ENCODE data around the gene ZNF354C.
"Not testable (repeated sequence)": the region's sequence is repeated elsewhere in the genome, so short reads cannot be mapped to it uniquely, and the experiment has no call there.

Gene ZNF354C

DNA sequence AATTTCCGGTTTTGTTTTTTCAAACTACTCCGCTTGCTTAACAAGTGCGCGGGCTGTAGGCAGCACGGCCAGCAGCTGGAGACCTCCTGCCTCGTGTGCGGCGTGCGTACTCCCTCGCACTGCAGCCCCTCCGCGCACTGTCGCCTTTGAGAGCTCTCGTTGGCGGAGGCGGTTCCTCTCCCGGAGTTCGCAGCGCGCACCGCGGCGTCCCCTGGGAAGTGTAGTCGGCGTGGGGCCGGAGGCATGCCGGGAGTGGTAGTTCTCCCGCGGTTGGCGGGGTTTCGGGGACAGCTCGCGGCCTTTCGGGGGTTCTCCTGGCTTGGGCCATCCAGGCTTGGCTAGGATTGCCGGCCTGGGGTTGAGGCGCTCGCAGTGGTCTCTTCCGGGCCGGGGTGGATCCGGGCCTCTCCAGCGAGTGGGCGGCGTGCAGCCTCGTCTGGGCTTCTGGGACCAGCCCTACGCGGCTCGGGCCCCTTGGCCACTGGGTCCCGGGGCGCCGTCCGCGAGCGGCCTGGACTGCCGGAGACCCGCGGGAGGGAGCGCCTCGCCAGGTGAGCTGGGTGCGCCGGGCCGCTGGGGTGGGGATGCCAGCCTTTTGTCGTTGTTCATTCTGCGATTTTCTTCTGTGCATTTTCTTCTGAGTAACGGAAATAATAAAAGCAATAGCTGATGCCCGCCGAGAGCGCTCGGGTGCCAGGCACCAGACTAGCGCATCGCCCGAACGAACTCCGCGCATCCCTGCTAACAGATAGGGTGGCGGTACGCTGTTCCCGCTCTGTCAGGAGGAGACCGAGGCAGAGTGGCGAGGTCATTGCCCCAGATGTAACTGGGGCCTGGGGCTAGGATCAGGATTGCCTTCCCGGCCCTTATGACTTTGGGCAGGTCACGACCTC is at the start of gene ZNF354C:
ZNF354C (plus strand) TSS at position 258 of the 893 bp plus-strand sequence. CDS start 1,696 bp downstream, outside the sequence.
- in situ Hi-C loops (cut with HindIII; ENCODE audit: low sequenced_read_pairs) = no loop called here

DNA sequence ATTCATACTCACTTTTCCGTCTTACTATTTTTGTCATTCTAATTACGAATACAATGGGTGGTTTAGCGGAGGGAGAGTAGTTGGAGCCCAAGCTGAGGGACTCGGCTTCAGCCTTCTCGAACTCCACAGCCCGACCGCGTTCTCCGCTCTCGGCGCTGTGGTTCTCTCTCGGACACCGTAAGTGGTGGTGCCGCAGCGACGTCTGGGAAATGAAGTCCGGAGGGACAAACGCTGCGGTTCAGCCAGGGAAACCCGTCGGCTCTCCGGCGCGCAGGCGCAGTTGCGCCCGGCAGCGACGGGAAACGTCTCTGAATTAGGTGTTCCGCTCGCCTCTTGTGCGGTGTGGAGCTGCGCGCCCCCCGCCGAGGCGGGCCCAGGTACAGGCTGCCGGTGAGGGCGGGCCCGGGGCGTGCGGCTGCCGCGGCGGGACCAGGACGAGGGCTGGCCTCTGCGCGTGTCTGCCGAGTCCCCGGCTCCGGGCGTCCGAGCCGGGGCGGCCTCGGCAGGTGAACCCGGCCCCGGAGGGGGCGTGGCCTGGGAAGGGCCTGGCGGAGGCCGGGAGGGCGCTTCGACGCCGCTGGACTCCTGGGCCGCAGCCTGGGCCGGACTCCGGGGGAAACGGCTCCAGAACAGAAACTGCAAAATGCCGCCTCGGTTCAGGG is 36.5 kb upstream of the ZNF354C start, which contains the start of gene ZNF879:
ZNF879 (plus strand) TSS at position 277 of the 662 bp plus-strand sequence. CDS start 1,201 bp downstream, outside the sequence.
- in situ Hi-C loops (cut with HindIII; ENCODE audit: low sequenced_read_pairs) = no loop called here

DNA sequence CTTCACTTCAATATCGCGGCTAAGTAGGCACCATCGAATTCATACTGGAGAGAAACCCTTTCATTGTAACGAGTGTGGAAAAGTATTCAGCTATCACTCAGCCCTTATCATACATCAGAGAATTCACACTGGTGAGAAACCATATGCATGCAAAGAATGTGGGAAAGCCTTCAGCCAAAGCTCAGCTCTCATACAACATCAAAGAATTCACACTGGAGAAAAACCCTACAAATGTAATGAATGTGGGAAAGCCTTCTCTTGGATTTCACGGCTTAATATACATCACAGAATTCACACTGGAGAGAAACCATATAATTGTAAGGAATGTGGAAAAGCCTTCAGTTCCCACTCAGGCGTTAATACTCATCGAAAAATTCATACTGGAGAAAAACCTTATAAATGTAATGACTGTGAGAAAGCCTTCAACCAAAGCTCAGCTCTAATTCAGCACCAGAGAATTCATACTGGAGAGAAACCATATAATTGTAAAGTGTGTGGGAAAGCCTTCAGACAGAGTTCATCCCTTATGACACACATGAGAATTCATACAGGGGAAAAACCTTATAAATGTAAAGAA is 27.1 kb upstream of the ZNF354C start:
- in situ Hi-C loops (cut with HindIII; ENCODE audit: low sequenced_read_pairs) = no loop called here

DNA sequence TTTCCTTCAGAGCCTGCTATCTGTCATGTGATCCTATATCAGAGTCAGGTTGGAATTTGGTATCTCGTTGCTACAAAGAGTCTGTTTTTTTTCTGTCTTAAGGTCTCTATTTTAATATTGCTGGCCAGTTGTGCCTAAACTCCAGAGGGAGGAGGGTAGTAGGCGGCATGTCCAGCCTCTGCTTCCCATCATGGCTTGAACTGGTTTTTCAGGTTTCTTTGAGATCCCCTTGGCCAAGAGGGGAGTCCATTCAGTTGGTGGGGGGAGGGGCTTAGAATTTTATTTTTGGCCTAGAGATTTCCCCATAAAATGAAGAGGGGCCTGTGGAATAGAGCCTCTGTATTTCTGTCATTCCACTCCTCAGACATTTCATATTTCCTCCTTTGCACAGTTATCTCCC is 15.4 kb upstream of the ZNF354C start:
- in situ Hi-C loops (cut with HindIII; ENCODE audit: low sequenced_read_pairs) = no loop called here

DNA sequence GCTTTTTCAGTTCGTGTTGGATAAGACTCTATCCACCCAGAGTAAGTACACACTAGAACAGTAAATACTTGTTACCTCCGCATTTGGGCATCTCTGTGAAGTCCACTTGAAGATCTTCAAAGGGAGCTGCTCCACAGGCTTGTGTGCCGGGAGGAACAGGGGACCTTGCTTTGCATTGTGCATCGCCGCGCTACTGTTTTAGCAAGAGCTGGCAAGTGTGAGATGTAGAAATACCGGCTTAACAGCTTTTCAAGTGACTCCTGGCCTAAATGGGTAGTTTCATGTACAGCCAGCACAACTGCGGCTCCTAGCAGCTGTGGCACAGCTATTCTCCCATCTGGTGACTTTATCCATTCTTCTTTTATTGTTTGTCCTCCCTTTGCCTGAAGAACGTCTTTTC is 8.4 kb upstream of the ZNF354C start:
- in situ Hi-C loops (cut with HindIII; ENCODE audit: low sequenced_read_pairs) = no loop called here

DNA sequence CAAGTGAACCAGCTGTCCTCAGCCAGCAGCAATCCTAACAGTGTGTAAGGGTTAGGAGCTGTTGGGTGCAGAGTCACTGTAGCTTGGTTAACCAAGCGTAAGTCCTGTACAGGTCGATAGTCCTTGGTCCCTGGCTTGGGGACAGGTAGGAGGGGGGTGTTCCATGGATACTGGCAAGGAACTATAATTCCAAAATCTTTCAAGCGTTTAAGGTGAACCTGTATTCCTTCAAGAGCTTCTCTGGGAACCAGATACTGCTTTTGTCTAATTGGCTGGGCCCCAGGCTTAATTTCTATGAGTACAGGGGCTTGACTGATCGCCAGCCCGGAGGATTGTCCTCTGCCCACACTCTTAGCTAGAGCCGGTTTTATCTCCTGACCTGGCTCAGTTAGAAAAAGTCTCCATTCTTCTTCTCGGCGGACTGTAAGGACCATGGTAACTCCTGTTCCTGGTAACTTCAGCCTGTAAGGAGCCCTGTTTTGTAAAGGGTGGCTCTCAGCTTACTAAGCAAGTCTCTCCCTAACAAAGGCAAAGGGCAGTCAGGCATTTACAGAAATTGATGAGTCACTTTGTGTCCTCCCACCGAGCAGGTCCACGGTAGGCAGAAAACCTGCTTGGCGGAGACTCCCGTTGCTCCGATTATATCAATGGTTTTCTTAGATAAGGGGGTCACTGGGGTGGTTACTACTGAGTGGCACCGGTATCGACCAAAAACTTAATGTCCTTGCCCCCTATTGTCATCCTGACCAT is 6.0 kb upstream of the ZNF354C start:
- in situ Hi-C loops (cut with HindIII; ENCODE audit: low sequenced_read_pairs) = no loop called here

DNA sequence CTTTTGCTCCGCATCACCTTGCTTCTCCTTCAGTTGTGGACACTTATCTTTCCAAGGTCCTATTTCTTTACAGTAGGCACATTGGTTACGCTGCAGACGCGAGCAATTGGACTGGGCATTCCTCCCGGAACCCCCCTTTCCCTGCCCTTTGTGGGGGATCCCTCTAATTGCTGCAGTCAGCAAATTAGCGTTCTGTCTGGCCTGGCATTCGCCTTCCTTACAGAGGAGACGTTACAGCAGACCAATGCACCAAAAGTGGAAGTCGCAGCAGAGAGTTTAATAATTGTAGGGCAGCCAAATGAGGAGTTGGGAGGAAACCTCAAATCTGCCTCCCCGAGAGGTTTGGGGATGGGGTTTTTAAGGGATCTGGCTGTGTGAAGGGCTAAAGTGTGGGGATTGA is 5.3 kb upstream of the ZNF354C start:
- in situ Hi-C loops (cut with HindIII; ENCODE audit: low sequenced_read_pairs) = no loop called here

DNA sequence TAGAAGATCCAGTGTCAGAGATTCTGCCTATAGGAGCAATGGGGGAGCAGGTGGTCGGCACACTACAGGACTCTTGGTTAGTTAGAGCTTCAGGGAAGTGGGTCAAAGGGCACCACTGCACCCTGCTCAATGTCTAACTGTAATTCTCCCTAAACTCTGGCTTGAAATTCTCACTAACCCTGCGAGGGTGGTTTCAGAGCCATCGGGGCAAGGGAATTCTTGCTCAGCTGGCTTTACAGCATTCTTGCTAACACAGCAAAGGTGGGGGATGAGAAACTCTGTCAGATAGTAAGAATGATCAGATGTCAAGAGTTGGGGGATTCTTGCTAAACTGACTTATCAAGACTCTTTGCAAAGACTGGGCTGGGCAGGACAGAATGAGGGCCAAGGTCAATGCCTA is 4.7 kb upstream of the ZNF354C start:
- in situ Hi-C loops (cut with HindIII; ENCODE audit: low sequenced_read_pairs) = no loop called here

DNA sequence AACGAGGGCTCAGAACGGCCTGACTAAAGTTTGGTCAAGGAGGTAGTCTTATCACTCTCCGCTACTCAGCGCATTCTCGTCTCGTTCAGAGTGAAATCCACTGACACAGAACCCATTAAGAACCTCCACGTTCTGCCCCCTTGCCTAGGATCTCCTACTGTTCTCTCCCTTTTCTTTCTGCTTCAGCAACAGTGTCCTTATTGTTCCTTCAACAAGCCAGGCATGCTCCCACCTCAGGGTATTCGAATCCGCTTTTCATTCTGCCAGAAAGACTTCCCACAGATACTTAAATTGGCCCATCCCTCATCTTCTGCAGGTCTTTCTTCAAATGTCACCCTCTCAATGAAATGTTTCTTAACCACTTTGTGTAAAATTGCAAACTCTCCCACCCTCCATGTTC is 4.3 kb upstream of the ZNF354C start:
- in situ Hi-C loops (cut with HindIII; ENCODE audit: low sequenced_read_pairs) = no loop called here

DNA sequence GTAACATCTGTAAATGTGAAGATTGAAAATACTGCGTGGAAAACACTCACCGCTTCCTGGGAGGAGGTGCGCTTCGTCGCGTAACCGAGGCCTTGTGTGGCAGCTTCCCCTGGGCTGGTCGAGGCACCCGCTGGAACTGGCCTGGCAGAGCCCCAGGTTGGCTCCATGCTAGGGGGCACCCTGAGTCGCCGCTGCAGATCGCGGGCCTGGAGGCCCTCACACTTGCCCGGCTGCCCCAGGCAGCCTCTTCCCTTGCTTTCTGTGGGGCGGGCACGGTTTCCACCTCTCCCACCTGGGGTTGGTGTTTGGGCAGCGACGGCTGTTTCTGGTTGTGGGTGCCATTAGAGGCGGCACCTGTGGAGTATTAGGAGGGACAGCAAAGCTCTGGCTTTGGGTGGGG is 852 bp downstream of the ZNF354C start:
- in situ Hi-C loops (cut with HindIII; ENCODE audit: low sequenced_read_pairs) = no loop called here

DNA sequence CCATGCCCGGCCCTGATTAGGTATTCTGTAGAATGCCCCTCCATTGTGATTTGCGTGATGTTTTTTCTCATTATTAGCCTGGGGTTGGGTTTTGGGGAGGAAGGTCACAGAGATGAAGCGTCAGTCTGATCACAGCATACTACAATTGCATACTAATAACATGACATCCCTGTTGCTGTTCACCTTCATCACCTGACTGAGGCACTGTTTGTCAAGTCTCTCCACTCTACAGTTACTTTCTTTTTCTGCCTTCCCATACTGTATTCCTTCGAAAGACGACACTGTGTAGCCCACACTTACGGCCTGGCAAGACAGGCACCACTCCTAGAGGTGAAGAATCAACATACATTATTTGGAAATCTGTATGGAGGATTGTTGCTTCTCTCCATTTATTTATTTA is 5.5 kb downstream of the ZNF354C start:
- in situ Hi-C loops (cut with HindIII; ENCODE audit: low sequenced_read_pairs) = no loop called here

DNA sequence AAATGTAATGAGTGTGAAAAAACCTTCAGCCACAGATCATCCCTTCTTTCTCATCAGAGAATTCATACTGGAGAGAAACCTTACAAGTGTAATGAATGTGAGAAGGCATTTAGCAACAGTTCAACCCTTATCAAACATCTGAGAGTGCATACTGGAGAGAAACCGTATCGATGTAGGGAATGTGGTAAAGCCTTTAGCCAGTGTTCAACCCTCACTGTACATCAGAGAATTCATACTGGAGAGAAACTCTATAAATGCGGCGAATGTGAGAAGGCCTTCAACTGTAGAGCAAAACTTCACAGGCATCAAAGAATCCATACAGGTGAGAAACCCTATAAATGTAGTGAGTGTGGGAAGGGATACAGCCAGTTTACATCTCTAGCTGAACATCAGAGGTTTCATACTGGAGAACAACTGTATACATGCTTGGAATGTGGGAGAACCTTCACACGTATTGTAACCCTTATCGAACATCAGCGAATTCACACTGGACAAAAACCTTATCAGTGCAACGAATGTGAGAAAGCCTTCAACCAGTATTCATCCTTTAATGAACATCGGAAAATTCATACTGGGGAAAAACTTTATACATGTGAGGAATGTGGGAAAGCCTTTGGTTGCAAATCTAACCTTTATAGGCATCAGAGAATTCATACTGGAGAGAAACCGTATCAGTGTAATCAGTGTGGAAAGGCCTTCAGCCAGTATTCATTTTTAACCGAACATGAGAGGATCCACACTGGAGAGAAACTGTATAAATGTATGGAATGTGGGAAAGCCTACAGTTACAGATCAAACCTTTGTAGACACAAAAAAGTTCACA is 19.2 kb downstream of the ZNF354C start:
- in situ Hi-C loops (cut with HindIII; ENCODE audit: low sequenced_read_pairs) = loop anchor here (25.0 kb wide), 1 partner anchor 167 kb away; no protein-coding TSS in a partner anchor

DNA sequence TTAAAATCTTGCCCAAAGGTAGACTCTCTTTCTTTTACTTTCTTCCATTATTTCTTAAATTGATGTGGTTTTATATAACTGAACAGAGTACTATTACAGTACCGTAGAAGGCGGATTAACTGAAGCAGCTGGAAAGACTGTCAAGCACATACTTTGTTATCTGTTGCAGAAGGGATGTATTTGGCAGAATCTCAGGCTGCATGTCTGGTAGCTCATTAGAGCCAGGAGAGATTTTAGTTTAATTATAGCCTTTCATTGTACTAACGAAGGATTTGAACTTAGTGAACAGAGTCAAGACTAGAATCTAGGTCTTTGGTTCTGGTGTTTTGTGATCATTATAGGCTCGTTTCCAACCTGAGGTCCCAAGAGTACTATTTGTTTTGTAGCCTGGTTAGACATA is 20.6 kb downstream of the ZNF354C start:
- in situ Hi-C loops (cut with HindIII; ENCODE audit: low sequenced_read_pairs) = loop anchor here (25.0 kb wide), 1 partner anchor 168 kb away; no protein-coding TSS in a partner anchor

DNA sequence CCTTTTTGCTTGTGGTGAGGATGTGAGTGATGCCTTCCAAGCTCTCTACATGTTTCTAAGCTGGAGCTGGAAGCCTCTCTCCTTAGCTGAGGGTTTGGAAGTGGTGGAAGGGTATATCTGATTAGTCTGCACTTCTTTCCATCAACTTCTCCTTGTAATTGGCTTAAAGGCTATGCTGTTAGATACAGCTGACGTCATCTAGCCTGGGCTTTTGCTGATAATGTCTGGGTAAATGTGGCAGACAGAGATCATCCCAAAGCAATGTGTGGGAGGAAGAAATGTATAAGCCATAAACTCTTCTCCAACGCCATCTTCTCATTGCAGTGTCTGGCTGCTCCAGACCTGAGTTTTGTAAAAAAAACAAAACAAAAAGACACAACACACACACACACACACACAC is 29.3 kb downstream of the ZNF354C start:
- in situ Hi-C loops (cut with HindIII; ENCODE audit: low sequenced_read_pairs) = loop anchor here (25.0 kb wide), 1 partner anchor 177 kb away; no protein-coding TSS in a partner anchor

DNA sequence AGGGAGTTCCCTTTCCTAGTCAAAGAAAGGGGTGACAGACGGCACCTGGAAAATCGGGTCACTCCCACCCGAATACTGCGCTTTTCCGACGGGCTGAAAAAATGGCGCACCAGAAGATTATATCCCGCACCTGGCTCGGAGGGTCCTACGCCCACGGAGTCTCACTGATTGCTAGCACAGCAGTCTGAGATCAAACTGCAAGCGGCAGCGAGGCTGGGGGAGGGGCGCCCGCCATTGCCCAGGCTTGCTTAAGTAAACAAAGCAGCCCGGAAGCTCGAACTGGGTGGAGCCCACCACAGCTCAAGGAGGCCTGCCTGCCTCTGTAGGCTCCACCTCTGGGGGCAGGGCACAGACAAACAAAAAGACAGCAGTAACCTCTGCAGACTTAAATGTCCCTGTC is 41.1 kb downstream of the ZNF354C start:
- in situ Hi-C loops (cut with HindIII; ENCODE audit: low sequenced_read_pairs) = not testable (repeated sequence)

DNA sequence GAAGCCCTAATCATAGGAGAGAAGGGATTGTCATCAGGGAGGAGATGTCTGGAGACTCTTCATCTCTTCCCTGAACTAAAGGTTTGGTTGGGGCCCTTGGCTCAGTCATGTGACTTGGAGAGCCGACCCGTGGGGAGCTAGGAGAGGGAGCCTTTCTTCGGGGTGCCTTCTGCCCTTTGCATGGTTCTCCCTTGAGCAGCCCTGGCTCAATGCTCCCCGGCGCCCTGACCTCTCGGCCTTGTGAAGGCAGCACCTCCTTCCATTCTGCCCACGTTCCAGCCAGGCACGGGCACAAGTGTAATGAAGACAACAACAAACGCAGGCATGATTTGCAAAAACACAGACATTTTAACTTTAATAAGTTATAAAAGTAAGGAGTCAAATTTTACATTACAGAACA is 50.4 kb downstream of the ZNF354C start:
- in situ Hi-C loops (cut with HindIII; ENCODE audit: low sequenced_read_pairs) = no loop called here

DNA sequence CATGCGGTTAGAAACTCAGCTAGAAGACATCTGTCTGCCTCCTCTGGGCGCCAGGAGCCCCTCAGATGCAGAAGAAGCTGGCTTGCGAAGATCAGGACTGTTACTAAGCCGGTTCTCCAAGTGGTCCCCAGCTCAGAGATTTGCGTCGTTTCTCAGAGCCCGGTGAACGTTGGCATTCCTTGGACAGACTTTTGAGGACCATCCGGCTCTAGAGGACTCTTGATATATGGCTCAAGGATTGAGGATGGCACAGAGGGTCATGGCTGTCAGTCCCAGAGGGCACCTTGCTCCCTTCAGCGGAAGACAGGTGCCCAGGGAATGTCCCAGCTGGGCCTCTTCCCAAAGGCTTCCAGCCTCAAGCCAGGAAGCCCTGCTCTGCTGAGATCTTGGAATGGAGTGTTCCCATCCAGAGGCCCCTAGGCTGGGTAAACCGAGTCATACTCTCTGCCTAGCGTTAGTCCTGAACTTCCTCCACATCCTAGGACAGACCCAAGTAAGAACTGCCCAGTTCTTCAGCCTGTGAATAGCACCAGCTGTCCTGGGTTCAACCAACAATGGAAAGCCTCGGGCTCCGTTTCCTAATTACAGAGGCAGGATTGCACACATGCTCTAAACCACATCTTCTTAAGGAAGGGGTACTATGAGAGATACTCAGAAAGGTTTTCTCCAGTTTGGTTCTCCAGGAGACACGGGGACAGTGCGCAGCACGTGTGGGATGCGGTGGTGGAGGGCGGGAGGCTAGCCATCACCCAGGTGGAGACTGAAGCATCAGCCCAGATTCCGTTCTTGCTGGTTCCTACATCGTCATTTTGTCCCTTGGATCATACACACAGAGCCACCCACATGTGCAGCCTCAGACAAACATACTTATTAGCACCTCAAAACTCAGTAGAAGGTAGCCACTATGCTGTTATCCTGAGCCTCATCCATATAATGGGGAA is 51.4 kb downstream of the ZNF354C start:
- in situ Hi-C loops (cut with HindIII; ENCODE audit: low sequenced_read_pairs) = no loop called here

DNA sequence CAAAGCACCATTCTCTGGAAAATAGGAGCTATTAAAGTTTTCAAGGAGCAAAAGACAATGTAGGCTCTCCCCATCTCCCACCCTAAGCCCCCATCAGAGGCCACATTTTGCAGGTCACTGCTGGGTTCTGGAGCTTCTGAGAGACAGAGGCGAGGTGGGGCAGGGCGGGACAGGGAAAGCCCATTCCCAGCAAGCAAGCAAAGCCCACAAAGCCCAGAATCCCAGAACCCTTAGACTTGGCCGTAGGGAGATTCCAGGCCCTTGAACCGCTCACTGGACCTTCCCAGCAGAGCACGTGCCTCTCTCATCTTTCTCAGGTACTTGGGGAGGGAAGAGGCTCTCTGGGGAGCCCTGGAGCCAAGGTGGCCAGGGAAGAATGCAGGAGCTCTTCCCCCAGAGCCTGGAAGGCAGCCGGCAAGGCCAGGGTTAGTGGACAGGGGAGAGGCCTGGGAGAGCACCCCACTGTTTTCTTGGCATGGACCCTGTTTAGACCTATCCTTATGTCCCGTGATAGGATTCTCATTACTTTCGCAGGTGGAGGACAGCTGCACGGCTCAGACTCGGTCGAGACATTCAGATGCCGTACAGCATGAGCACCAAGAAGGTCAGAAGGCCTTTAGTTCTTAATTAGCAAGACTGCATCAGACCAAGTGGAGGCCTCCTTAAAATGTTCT is 52.4 kb downstream of the ZNF354C start:
- in situ Hi-C loops (cut with HindIII; ENCODE audit: low sequenced_read_pairs) = no loop called here
